ENCODE data around the gene PIK3C3. TPM values are rescaled to one million over a fixed set of nuclear protein-coding genes. Genes with fewer than 3 reads are reported as not detected.

The PIK3C3 gene
- total and polyA plus RNA-seq, 2 donors from 2014 or later, result 31.4 to 70.7 TPM

GRCh38 chr18:41949206-41949920 is 5.7 kb upstream of the PIK3C3 start:
- no peak for TF ChIP-seq CTCF (IDR thresholded peaks at IDR 0.05; ENCODE audit: borderline replicate concordance, extremely low read depth, insufficient read depth)
- DNase-seq (no peak), FAIRE-seq (no peak)
- Histone ChIP-seq H3K4me3 (ENCODE audit: low read length in 3 of 3) (no peak overlapping the region), H3K36me3 (ENCODE audit: control insufficient read depth in 2 of 3, insufficient read depth in 3 of 3, low read length in 3 of 3) (no peaks in the 10 kb centered on the region), H3K27me3 (ENCODE audit: control insufficient read depth, insufficient read depth, low read length) (no peaks in the 10 kb centered on the region), H3K27ac (ENCODE audit: low read depth in 2 of 2, low read length in 2 of 2) (no peak overlapping the region), H3K4me1 (ENCODE audit: control insufficient read depth in 2 of 3, insufficient read depth in 2 of 3, low read depth in 1 of 3, low read length in 3 of 3) (no peaks in the 10 kb centered on the region), H3K9me3 (ENCODE audit: control insufficient read depth in 2 of 3, insufficient read depth in 1 of 3, low read length in 3 of 3) (no peaks in the 10 kb centered on the region), H3K9ac (ENCODE audit: low read length in 3 of 3) (no peak overlapping the region)
- intact Hi-C loops (cut with DNase I), result no loop called here

- Histone ChIP-seq H3K9me3 (ENCODE audit: control insufficient read depth in 2 of 3, insufficient read depth in 1 of 3, low read length in 3 of 3) (no peaks in the 10 kb centered on the region), H3K27ac (ENCODE audit: low read depth in 2 of 2, low read length in 2 of 2) (no peak overlapping the region), H3K36me3 (ENCODE audit: control insufficient read depth in 2 of 3, insufficient read depth in 3 of 3, low read length in 3 of 3) (peaks cover 3 to 5% (median 3%) of the 10 kb centered on the region in 3 donors), H3K27me3 (ENCODE audit: control insufficient read depth, insufficient read depth, low read length) (no peaks in the 10 kb centered on the region), H3K4me3 (ENCODE audit: low read length in 3 of 3) (peak overlapping the region; percentile 89 to 99 (median 99)), H3K9ac (ENCODE audit: low read length in 3 of 3) (peak overlapping the region; percentile 90 to 94 (median 93)), H3K4me1 (ENCODE audit: control insufficient read depth in 2 of 3, insufficient read depth in 2 of 3, low read depth in 1 of 3, low read length in 3 of 3) (peaks cover 2 to 3% (median 3%) of the 10 kb centered on the region in 3 donors)
- intact Hi-C loops (cut with DNase I), result no loop called here
- no peak for TF ChIP-seq CTCF (IDR thresholded peaks at IDR 0.05; ENCODE audit: borderline replicate concordance, extremely low read depth, insufficient read depth)
- peak in 2 of 5 donors; percentile 19 to 22 for DNase-seq
- FAIRE-seq, result no peak
Measured at GRCh38 chr18:41955688-41956087, 654 bp downstream of the PIK3C3 start.

GRCh38 chr18:41959045-41959444 is 4.0 kb downstream of the PIK3C3 start:
- TF ChIP-seq CTCF (IDR thresholded peaks at IDR 0.05; ENCODE audit: borderline replicate concordance, extremely low read depth, insufficient read depth), result no peak
- intact Hi-C loops (cut with DNase I), result no loop called here
- H3K4me3 ChIP-seq (ENCODE audit: low read length in 3 of 3), result no peak overlapping the region
- no peaks in the 10 kb centered on the region for H3K27me3 ChIP-seq (ENCODE audit: control insufficient read depth, insufficient read depth, low read length)
- FAIRE-seq, result no peak
- H3K27ac ChIP-seq (ENCODE audit: low read depth in 2 of 2, low read length in 2 of 2), result no peak overlapping the region
- H3K4me1 ChIP-seq (ENCODE audit: control insufficient read depth in 2 of 3, insufficient read depth in 2 of 3, low read depth in 1 of 3, low read length in 3 of 3), result peaks cover 2 to 3% (median 3%) of the 10 kb centered on the region in 3 donors
- H3K9ac ChIP-seq (ENCODE audit: low read length in 3 of 3), result no peak overlapping the region
- H3K36me3 ChIP-seq (ENCODE audit: control insufficient read depth in 2 of 3, insufficient read depth in 3 of 3, low read length in 3 of 3), result peaks cover 8% of the 10 kb centered on the region in 3 donors
- no peak for DNase-seq
- no peaks in the 10 kb centered on the region for H3K9me3 ChIP-seq (ENCODE audit: control insufficient read depth in 2 of 3, insufficient read depth in 1 of 3, low read length in 3 of 3)
